RCC 7860 (cell line): Measurements from ENCODE around the gene GNG10.

ENCODE experiments used
- DNase-seq: peaks from one replicate; pipeline ENCODE4 v3.0.0-alpha.2; 2015; ENCODE audit warnings: low spot score
- FAIRE-seq: peaks from 2 replicates; lab custom pipeline; 2012; peaks lifted over from hg19 to GRCh38; lab: Jason Lieb, UNC

The GNG10 gene

DNA sequence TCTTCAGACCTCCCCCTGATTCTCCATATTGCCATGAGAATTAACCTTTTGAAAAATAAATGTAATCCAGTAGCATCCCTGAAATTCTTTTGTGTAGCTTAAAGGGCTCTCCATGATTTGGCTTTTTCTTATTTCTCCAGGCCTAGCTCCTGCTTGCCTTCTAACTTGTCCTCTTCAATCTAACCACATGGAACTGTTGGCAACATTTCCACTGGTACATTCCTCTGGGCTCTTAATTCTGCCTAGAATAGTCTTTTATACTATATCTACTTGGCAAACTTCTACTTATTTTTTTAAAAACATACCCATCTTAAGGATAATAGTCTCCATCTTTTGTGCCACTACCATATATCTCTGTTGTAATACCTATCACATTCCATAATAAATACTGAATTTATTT is 54.1 kb downstream of the GNG10 start:
- DNase-seq, result no peak
- FAIRE-seq, result no peak

DNA sequence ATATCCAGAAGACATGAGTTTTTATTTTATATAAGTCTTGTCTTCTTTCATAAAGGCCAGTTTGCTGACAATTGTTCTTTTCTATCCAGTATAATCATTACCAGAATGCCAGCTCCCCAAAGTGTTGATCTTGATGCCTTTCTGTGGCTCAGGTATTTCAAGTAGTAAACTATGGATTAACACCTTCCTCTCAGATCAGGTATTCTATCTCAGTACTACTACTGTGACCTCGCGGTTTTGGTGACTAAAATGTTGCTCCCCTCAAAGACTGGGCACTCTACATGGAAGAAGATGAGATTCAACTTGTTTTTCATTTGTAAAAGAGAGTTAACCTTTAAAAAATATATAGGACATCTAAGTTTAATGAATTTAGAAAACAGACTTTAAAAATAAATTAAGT is 58.1 kb downstream of the GNG10 start:
- FAIRE-seq (no peak), DNase-seq (no peak)
